GM12878 (cell line): ENCODE results near the gene LSAMP. TPM values are rescaled to one million over a fixed set of nuclear protein-coding genes. Genes with fewer than 3 reads are reported as not detected.

Experiments used
- ATAC-seq: fragments of 200-7000 bp; cut with Tn5 transposase; 3 replicates; pipeline ENCODE4 v1.9.1; 2020; ENCODE audit warnings: mild to moderate bottlenecking, moderate library complexity
- BruUV-seq: library from RNA; stranded (reverse); fragments of 400-500 nt; replicated peaks from 2 replicates; lab custom pipeline; 2021; lab: Mats Ljungman, UMichigan
- CTCF ChIA-PET: fragments of 300-600 bp; sonication (Branson Sonifier 250); formaldehyde crosslinking; extraction: SDS; loops from one replicate; lab custom pipeline; 2021; ENCODE audit warnings: inconsistent platforms; lab: Yijun Ruan, JAX
- POLR2A ChIA-PET: fragments of 350-600 bp; formaldehyde crosslinking; extraction: SDS; loops from one replicate; lab custom pipeline; 2021; ENCODE audit warnings: inconsistent platforms; lab: Charles Lee
- RAD21 ChIA-PET: fragments of 300-600 bp; sonication (Branson Sonifier 250); formaldehyde crosslinking; loops from one replicate; lab custom pipeline; 2023; ENCODE audit warnings: antibody characterized with exemption; ENCODE audit not compliant: unreplicated experiment; lab: Charles Lee
- SMC1A ChIA-PET: fragments of 300-600 bp; sonication (Branson Sonifier 250); formaldehyde crosslinking; loops from one replicate; lab custom pipeline; 2023; ENCODE audit not compliant: unreplicated experiment, uncharacterized antibody; lab: Charles Lee
- DNase-seq: peaks from one replicate; pipeline ENCODE4 v3.0.0-alpha.2; 2011; ENCODE audit warnings: low read depth, low spot score
- FAIRE-seq: peaks from 3 replicates; lab custom pipeline; 2011; peaks lifted over from hg19 to GRCh38; lab: Jason Lieb, UNC
- H2AFZ ChIP-seq: 2 replicates; pipeline ENCODE4 v1.6.0; 2011; ENCODE audit warnings: low read depth, low read length, control low read depth; ENCODE audit not compliant: control insufficient read depth
- H3K27ac ChIP-seq: 2 replicates; pipeline ENCODE4 v1.5.1; 2011; ENCODE audit warnings: control low read depth; ENCODE audit not compliant: control insufficient read depth, insufficient read depth
- H3K27me3 ChIP-seq, 2 experiments: replicated peaks in 1 of 2; 2 replicates each; pipeline versions ENCODE4 v1.6.0 to v1.6.1; 2011; ENCODE audit warnings: low read length in 1 of 2; ENCODE audit not compliant: control insufficient read depth in 2 of 2, insufficient read depth in 2 of 2
- H3K36me3 ChIP-seq, 2 experiments: 2 replicates each; pipeline ENCODE4 v1.5.1; 2011; ENCODE audit warnings: low read length in 1 of 2; ENCODE audit not compliant: control insufficient read depth in 2 of 2, insufficient read depth in 2 of 2
- H3K4me1 ChIP-seq: 2 replicates; pipeline ENCODE4 v1.6.1; 2011; ENCODE audit warnings: mild to moderate bottlenecking, low read length, moderate library complexity, mixed read lengths; ENCODE audit not compliant: control insufficient read depth, insufficient read depth
- H3K4me2 ChIP-seq: 2 replicates; pipeline ENCODE4 v1.6.0; 2011; ENCODE audit warnings: control low read depth; ENCODE audit not compliant: control insufficient read depth, insufficient read depth
- H3K4me3 ChIP-seq: fragments of 200-600 bp; sonication (generic); 2 replicates; pipeline ENCODE4 v1.5.1; 2016
- H3K79me2 ChIP-seq: 2 replicates; pipeline ENCODE4 v1.6.0; 2011; ENCODE audit warnings: low read length; ENCODE audit not compliant: control insufficient read depth, insufficient read depth
- H3K9ac ChIP-seq: 2 replicates; pipeline ENCODE4 v1.8.0; 2011; ENCODE audit warnings: low read length, control low read depth, mixed read lengths; ENCODE audit not compliant: control insufficient read depth, insufficient read depth
- H3K9me3 ChIP-seq: replicated peaks from 3 replicates; pipeline ENCODE4 v1.5.1; 2011; ENCODE audit warnings: mild to moderate bottlenecking, low read length; ENCODE audit not compliant: control insufficient read depth, insufficient read depth
- H4K20me1 ChIP-seq: 2 replicates; pipeline ENCODE4 v1.6.0; 2011; ENCODE audit not compliant: control insufficient read depth, insufficient read depth
- ATF3 ChIP-seq: IDR thresholded peaks from 2 replicates; pipeline ENCODE4 v1.6.1; 2011; ENCODE audit warnings: low read depth, mild to moderate bottlenecking, low read length, moderate library complexity, borderline replicate concordance; ENCODE audit errors: extremely low read depth
- BRCA1 ChIP-seq: IDR thresholded peaks from 2 replicates; pipeline ENCODE4 v1.6.1; 2011; ENCODE audit warnings: low read depth, low read length, improper control_type of control experiment
- IRF4 ChIP-seq: IDR thresholded peaks from 2 replicates; pipeline ENCODE4 v1.6.1; 2011; ENCODE audit warnings: low read depth, low read length
- JUNB ChIP-seq: IDR thresholded peaks from 2 replicates; pipeline ENCODE4 v1.6.1; 2016; ENCODE audit warnings: antibody characterized with exemption, mild to moderate bottlenecking
- JUND ChIP-seq: IDR thresholded peaks from 2 replicates; pipeline ENCODE4 v1.6.1; 2012; ENCODE audit warnings: low read depth, mild to moderate bottlenecking, low read length, improper control_type of control experiment, moderate library complexity
- MXI1 ChIP-seq: fragments of 150-350 bp; IDR thresholded peaks from 2 replicates; pipeline ENCODE4 v1.6.1; 2011; ENCODE audit warnings: low read depth, mild to moderate bottlenecking, inconsistent platforms, low read length, improper control_type of control experiment
- NFYB ChIP-seq: IDR thresholded peaks from 2 replicates; pipeline ENCODE4 v1.6.1; 2011; ENCODE audit warnings: low read depth, mild to moderate bottlenecking, low read length, improper control_type of control experiment, moderate library complexity; ENCODE audit not compliant: insufficient read depth
- PAX5 ChIP-seq: IDR thresholded peaks from 2 replicates; pipeline ENCODE4 v1.6.1; 2011; ENCODE audit warnings: low read depth, low read length, borderline replicate concordance
- RAD51 ChIP-seq: fragments of 450-650 bp; IDR thresholded peaks from 2 replicates; pipeline ENCODE4 v1.6.1; 2016; ENCODE audit warnings: moderate library complexity, mild to moderate bottlenecking, inconsistent platforms
- RB1 ChIP-seq: fragments of 450-650 bp; formaldehyde crosslinking; IDR thresholded peaks from 2 replicates; pipeline ENCODE4 v1.6.1; 2017; ENCODE audit warnings: mild to moderate bottlenecking, borderline replicate concordance
- SMAD1 ChIP-seq: fragments of 450-650 bp; IDR thresholded peaks from 2 replicates; pipeline ENCODE4 v1.6.1; 2018; ENCODE audit warnings: mild to moderate bottlenecking, low read depth; ENCODE audit not compliant: partially characterized antibody
- SMC3 ChIP-seq: IDR thresholded peaks from 2 replicates; pipeline ENCODE4 v1.6.1; 2011; ENCODE audit warnings: low read length, improper control_type of control experiment, borderline replicate concordance
- SPI1 ChIP-seq: IDR thresholded peaks from 2 replicates; pipeline ENCODE4 v1.6.1; 2011; ENCODE audit warnings: low read depth, mild to moderate bottlenecking, low read length, moderate library complexity, borderline replicate concordance; ENCODE audit not compliant: insufficient read depth
- STAT3 ChIP-seq: IDR thresholded peaks from 2 replicates; pipeline ENCODE4 v1.6.1; 2011; ENCODE audit warnings: low read depth, low read length, improper control_type of control experiment
- WRNIP1 ChIP-seq: IDR thresholded peaks from 2 replicates; pipeline ENCODE4 v1.6.1; 2011; ENCODE audit warnings: low read depth, low read length, improper control_type of control experiment, borderline replicate concordance
- ZNF274 ChIP-seq: IDR thresholded peaks from one replicate; pipeline ENCODE4 v1.8.0; 2011; ENCODE audit not compliant: insufficient read length, insufficient read depth
- ZNF687 ChIP-seq: fragments of 450-650 bp; IDR thresholded peaks from 2 replicates; pipeline ENCODE4 v1.6.1; 2017; ENCODE audit warnings: mild to moderate bottlenecking, moderate library complexity
- WGBS: methylation state at CpG from one replicate; pipeline ENCODE4 v1.1.6; 2016; ENCODE audit warnings: low lambda C conversion rate; ENCODE audit not compliant: insufficient replicate concordance, insufficient coverage; ENCODE audit errors: missing lambda C conversion rate; 5-methylcytosine and 5-hydroxymethylcytosine counted together
- in situ Hi-C: fragments of 300-500 bp; cut with MboI; formaldehyde crosslinking; loops from 9 replicates; pipeline ENCODE4 v1.14.3; 2018; ENCODE audit warnings: mixed read lengths
- intact Hi-C: fragments of 100-400 bp; cut with micrococcal nuclease; formaldehyde crosslinking; loops from one replicate; pipeline ENCODE4 v1.14.2; 2022; ENCODE audit not compliant: unreplicated experiment
- polyA plus RNA-seq, 11 experiments: library from polyadenylated mRNA; depleted of rRNA in 4 of 11; unstranded in 6 of 11; stranded (reverse) in 5 of 11; fragments of >200 nt; fragmentation: Nextera tagmentation in 4 of 11; fragmentation: Illumina TruSeq in 1 of 11; extraction: Ambion mirVana in 4 of 11; extraction: Trizol in 1 of 11; gene quantifications; 1 replicate in 1 of 11; 2 replicates in 10 of 11; pipeline versions ENCODE4 v1.2.1 to v1.2.3, GENCODE V29; 2011 to 2016; ENCODE audit warnings: inconsistent platforms in 2 of 11, missing spikeins in 2 of 11, low read depth in 1 of 11
- total RNA-seq, 4 experiments: library from RNA; depleted of rRNA in 3 of 4; stranded (reverse); fragments of >200 nt in 3 of 4; fragmentation: Illumina TruSeq in 1 of 4; extraction: Trizol in 1 of 4; gene quantifications; 2 replicates each; pipeline versions ENCODE4 v1.2.1 to v1.2.3, GENCODE V29; 2013 to 2021
- TF ChIP-seq, protein P1 (sequence below): IDR thresholded peaks from 2 replicates; pipeline ENCODE4 v1.6.1; 2012; ENCODE audit warnings: low read depth, low read length, improper control_type of control experiment

Gene LSAMP
- total and polyA plus RNA-seq, 10 of the 15 experiments (the other 5 are each of a cell fraction or from before 2014, with no cell fraction given) = 2.0 to 12.7 (median 6.5) TPM

DNA sequence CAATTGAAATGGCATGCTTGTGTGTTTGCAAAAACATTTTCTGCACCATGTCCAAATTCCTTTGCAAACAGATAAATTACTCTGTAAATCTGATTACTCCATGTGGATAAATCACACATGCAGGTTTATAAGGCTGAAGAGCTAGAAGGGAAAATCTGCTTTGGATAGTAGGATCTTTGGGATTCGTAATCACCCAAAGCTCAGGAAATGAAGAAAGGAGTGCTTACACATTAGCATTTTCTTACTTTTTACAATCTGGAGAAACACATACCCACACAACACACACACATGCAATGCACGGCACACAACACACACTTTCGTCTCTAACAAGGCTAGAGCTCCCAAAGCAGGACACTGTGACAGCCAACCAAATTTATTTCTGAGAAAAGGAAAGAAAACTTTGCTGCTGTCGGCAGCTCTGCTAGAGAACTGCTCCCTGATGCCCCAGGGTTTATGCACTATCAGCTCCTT, 2.1 kb downstream of the LSAMP start (continued):
- TF ChIP-seq WRNIP1 = no peak

- H3K4me2 ChIP-seq = no peak overlapping the region
- intact Hi-C loops (no loop called here), in situ Hi-C loops (no loop called here)
- H3K27ac ChIP-seq = no peak overlapping the region
- H3K27me3 ChIP-seq = peaks cover 2 to 6% of the 10 kb centered on the region in 2 experiments; a peak in 2 of 4 replicates
- H3K4me3 ChIP-seq = no peak overlapping the region
- ChIA-PET RAD21 (interaction anchor here (1.3 to 1.7 kb wide), 2 partner anchors 10 to 47 kb away, joined by 3 to 7 read pairs; no protein-coding TSS in a partner anchor), CTCF (no interaction called here), SMC1A (interaction anchor here (0.6 to 1.8 kb wide), 7 partner anchors 12 to 309 kb away, joined by 3 to 10 read pairs (median 3); no protein-coding TSS in a partner anchor), POLR2A (no interaction called here)
- H3K79me2 ChIP-seq = no peaks in the 10 kb centered on the region
- no peaks in the 10 kb centered on the region for H4K20me1 ChIP-seq
- no peak overlapping the region for H3K9ac ChIP-seq
- BruUV-seq = no TSS peak
- DNase-seq (no peak), FAIRE-seq (no peak), ATAC-seq (no peak)
- 27% methylated on average over 5 of the region's 5 CpGs for WGBS
- H3K4me1 ChIP-seq = no peaks in the 10 kb centered on the region
- H2AFZ ChIP-seq = no peak overlapping the region
- no peaks in the 10 kb centered on the region for H3K36me3 ChIP-seq
- H3K9me3 ChIP-seq = no peaks in the 10 kb centered on the region
- TF ChIP-seq ATF3 (no peak), RB1 (no peak), BRCA1 (no peak), SPI1 (no peak), STAT3 (no peak), JUNB (no peak), RAD51 (no peak), JUND (no peak), MXI1 (no peak), IRF4 (no peak), PAX5 (no peak), SMC3 (no peak), NFYB (no peak), ZNF274 (no peak), ZNF687 (no peak), SMAD1 (no peak)
- TF ChIP-seq, protein P1, sequence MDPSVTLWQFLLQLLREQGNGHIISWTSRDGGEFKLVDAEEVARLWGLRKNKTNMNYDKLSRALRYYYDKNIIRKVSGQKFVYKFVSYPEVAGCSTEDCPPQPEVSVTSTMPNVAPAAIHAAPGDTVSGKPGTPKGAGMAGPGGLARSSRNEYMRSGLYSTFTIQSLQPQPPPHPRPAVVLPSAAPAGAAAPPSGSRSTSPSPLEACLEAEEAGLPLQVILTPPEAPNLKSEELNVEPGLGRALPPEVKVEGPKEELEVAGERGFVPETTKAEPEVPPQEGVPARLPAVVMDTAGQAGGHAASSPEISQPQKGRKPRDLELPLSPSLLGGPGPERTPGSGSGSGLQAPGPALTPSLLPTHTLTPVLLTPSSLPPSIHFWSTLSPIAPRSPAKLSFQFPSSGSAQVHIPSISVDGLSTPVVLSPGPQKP = no peak
Measured at GRCh38 chr3:116442331-116443021, 2.8 kb downstream of the LSAMP start.
